ENCODE data around the gene RHOU. TPM values are rescaled to one million over a fixed set of nuclear protein-coding genes. Genes with fewer than 3 reads are reported as not detected.

Gene RHOU
- total and polyA plus RNA-seq, 7 donors: 5.7 to 90.9 (median 18.9) TPM

DNA sequence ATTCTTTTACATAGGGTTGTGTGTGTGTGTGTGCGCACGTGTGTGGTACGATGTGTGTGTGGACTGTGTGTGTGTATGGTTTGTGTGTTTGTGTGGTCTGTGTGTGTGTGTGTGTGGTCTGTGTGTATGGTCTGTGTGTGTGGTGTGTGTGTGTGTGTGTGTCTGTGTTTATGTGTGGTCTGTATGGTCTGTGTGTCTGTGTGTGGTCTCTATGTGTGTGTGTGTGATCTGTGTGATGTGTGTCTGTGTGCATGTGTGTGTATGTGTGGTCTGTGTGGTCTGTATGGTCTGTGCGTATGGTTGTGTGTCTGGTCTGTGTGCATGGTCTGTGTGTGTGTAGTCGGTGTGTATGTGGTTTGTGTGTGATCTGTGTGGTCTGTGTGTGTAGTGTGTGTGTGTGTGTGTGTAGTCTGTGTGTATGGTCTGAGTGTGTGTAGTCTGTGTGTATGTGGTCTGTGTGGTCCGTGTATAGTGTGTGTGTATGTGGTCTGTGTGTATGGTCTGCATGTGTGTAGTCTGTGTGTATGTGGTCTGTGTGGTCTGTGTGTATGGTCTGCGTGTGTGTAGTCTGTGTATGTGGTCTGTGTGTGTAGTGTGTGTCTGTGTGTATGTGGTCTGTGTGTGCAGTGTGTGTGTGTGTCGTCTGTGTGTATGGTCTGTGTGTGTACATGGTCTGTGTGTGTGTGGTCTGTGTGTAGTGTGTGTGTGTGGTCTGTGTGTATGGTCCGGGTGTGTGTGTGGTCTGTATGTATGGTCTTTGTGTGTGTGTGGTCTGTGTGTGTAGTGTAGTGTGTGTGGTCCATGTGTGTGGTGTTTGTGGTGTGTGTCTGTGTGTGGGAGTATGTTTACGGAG, 46.8 kb downstream of the RHOU start:
- 70 to 77% (median 74%) methylated on average over 10 of the region's 10 CpGs for WGBS, 3 donors
- Histone ChIP-seq H3K36me3 (ENCODE audit: insufficient read depth in 1 of 2, low read depth in 1 of 2) (no peaks in the 10 kb centered on the region), H3K9me3 (no peaks in the 10 kb centered on the region), H3K27ac (no peak overlapping the region), H3K27me3 (ENCODE audit: insufficient read depth in 3 of 3, low read length in 2 of 3) (no peaks in the 10 kb centered on the region), H3K4me3 (no peak overlapping the region), H3K4me1 (peaks cover 13% of the 10 kb centered on the region)
- intact Hi-C loops (cut with DNase I): no loop called here
- ATAC-seq (peak in 1 of 4 donors; percentile 18), DNase-seq (no peak)
- TF ChIP-seq, protein P1, sequence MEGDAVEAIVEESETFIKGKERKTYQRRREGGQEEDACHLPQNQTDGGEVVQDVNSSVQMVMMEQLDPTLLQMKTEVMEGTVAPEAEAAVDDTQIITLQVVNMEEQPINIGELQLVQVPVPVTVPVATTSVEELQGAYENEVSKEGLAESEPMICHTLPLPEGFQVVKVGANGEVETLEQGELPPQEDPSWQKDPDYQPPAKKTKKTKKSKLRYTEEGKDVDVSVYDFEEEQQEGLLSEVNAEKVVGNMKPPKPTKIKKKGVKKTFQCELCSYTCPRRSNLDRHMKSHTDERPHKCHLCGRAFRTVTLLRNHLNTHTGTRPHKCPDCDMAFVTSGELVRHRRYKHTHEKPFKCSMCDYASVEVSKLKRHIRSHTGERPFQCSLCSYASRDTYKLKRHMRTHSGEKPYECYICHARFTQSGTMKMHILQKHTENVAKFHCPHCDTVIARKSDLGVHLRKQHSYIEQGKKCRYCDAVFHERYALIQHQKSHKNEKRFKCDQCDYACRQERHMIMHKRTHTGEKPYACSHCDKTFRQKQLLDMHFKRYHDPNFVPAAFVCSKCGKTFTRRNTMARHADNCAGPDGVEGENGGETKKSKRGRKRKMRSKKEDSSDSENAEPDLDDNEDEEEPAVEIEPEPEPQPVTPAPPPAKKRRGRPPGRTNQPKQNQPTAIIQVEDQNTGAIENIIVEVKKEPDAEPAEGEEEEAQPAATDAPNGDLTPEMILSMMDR (IDR thresholded peaks at IDR 0.05): no peak

DNA sequence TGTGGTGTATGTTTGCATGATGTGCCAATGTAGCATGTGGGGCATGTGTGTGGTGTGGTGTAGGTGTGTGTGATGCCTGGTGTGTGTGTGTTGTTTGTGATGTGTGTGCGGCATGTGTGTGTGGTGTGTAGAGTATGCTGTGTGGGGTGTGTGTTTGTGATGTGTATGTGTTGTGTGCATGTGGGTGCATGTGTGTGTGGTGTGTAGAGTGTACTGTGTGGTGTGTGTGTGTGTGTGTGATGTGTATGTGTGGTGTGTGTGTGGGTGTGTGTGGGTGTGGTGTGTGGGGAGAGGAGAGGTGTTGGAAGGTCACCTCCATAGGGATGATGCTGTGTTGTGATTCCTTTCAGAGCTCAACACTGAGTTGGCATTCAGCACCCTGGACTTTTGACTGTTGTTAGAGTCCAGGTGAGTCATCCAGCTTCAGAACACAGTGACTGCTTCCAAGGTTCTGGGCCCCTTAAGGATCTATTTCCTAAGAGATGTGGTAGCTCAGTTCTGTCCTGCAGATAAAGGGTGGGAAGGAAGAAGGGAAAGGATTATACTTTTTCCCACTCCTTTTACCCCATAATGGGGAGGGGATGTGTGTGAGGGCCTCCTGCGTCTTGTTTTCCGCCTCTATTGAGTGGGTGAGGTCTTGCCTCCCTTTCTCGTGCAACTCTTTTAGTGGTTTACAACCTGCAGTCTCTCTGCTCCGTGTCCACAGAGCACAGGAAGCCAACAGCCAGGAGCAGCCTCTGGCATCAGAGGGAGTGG, 47.6 kb downstream of the RHOU start:
- ATAC-seq (peak; percentile 76 to 87 (median 82)), DNase-seq (peak in 1 of 2 donors; percentile 54)
- Histone ChIP-seq H3K4me1 (peaks cover 13% of the 10 kb centered on the region), H3K36me3 (ENCODE audit: insufficient read depth in 1 of 2, low read depth in 1 of 2) (no peaks in the 10 kb centered on the region), H3K27me3 (ENCODE audit: insufficient read depth in 3 of 3, low read length in 2 of 3) (no peaks in the 10 kb centered on the region), H3K27ac (no peak overlapping the region), H3K9me3 (no peaks in the 10 kb centered on the region), H3K4me3 (no peak overlapping the region)
- WGBS, 3 donors: 84 to 87% (median 86%) methylated on average over 5 of the region's 5 CpGs
- TF ChIP-seq, protein P1 (IDR thresholded peaks at IDR 0.05): no peak
- intact Hi-C loops (cut with DNase I): no loop called here

DNA sequence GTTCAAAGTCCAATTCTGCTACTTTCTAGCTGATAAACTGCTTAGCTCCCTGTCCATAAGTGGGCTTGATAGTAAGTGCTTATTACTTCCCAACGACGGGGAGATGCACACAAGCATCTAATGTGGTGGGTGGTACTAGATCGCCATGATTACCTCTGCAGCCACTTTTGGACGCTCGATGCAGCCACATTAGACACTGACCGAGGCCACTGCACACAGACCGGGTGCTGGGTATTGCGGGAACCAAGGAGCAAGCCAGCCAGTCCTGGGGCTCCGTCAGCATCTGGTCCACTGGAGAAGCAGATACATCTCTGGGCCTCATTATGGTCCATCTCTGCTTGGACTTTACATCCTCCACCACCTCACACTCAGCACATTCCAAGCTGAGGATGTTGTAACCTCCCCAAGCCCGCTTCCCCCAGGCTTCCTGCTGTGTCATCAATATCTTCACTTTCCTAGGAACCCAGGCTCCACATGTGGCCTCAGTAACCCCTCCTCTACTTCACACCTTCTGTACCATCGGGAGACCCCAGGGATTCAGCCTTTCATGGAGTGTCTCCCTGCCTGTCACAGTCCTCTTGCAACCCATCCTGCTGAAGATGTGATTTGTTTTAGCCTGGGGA, 48.2 kb downstream of the RHOU start:
- H3K4me1 ChIP-seq: peaks cover 13% of the 10 kb centered on the region
- TF ChIP-seq, protein P1 (IDR thresholded peaks at IDR 0.05): no peak
- ATAC-seq (no peak), DNase-seq (no peak)
- H3K27ac ChIP-seq: no peak overlapping the region
- no peak overlapping the region for H3K4me3 ChIP-seq
- intact Hi-C loops (cut with DNase I): no loop called here
- H3K36me3 ChIP-seq (ENCODE audit: insufficient read depth in 1 of 2, low read depth in 1 of 2): no peaks in the 10 kb centered on the region
- H3K9me3 ChIP-seq: no peaks in the 10 kb centered on the region
- H3K27me3 ChIP-seq (ENCODE audit: insufficient read depth in 3 of 3, low read length in 2 of 3): no peaks in the 10 kb centered on the region
- WGBS, 3 donors: 90 to 95% (median 90%) methylated on average over 11 of the region's 11 CpGs

DNA sequence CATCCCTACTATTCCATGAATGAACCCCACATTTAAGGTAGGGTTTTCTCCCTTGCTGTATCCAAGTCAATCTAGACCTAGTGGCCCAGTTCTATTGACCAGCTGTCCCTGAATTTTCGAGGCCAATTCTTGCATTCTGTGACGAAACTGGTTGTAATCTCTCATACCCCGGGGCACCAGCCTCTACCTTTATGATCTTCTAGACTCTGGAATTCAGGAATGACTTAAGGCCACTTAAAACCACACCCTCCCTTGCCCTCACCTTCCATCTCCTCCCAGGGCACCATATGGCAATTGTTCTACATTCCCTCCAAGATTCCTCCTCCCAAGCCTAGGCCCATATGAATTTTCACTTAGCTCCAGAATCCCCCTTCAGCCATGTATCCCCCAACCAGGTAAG, 48.9 kb downstream of the RHOU start:
- Histone ChIP-seq H3K27ac (no peak overlapping the region), H3K27me3 (ENCODE audit: insufficient read depth in 3 of 3, low read length in 2 of 3) (no peaks in the 10 kb centered on the region), H3K4me1 (peaks cover 13% of the 10 kb centered on the region), H3K36me3 (ENCODE audit: insufficient read depth in 1 of 2, low read depth in 1 of 2) (no peaks in the 10 kb centered on the region), H3K9me3 (no peaks in the 10 kb centered on the region), H3K4me3 (no peak overlapping the region)
- intact Hi-C loops (cut with DNase I): no loop called here
- TF ChIP-seq, protein P1 (IDR thresholded peaks at IDR 0.05): no peak
- DNase-seq (no peak), ATAC-seq (no peak)
- 84 to 92% (median 92%) methylated on average over 3 of the region's 3 CpGs for WGBS, 3 donors

Data from psoas muscle (tissue), 8 donors.